Eye (tissue), 1 donor: ENCODE measurements around the gene CGAS.
"Not testable (repeated sequence)": the region's sequence is repeated elsewhere in the genome, so short reads cannot be mapped to it uniquely, and the experiment has no call there.

Experiments used
- DNase-seq: peaks from one replicate; pipeline ENCODE4 v3.0.0-alpha.2; 2015

CGAS gene

DNA sequence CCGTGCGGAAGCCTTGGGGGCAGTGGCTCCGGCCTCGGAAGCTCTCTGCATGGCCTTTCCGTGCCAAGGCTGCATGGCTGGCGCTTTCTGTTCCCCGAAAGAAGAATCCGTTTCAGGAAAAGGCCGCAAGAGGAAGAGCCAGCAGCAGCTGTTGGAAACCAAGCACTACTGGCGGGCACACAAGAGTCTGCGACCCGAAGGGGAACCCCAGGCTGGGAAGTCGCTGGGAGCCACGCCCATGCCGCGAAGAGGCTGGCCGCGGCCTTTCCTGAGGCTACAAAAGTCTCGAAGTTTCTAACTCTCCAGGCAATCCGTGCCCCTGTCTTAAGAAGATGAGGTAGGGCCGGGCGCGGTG is at the start of gene CGAS:
TSS of gene CGAS (minus strand) at position 191 of the 355 bp plus-strand sequence. CDS start at position 75, 116 bp downstream.
- no peak for DNase-seq

DNA sequence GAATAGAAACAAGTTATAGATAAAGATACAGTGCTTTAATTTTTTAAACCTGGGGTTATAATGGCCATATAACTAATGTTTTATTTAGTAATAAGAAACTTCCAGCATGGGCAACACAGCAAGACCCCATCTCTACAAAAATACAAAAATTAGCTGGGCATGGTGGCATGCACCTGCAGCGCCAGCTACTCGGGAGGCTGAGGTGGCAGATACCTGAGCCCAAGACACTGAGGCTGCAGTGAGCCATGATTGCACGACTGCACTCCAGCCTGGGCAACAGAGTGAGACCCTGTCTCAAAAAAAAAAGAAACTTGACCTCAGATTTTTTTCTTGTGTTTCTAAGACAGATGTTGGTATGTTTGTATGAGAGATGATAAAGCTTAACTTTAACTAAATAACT is 45.8 kb upstream of the CGAS start:
- no peak for DNase-seq

DNA sequence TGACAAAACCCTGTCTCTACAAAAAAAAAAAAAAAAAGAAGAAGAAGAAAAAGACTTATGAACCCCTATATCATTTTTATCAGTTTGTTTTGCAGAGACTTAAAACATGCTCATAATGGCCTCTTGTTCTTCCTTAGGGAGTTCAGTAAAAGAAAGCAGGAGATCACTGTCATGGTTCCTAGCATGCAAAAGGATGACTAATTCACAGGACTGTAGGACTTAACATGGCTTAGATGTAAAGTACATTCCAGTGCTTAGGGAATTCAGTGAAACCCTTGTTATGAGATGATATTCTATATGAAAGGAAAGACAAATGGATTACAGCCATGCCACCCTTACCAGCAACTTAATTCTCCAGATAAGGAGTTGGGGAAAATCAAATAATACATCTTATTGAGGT is 39.3 kb upstream of the CGAS start:
- no peak for DNase-seq

DNA sequence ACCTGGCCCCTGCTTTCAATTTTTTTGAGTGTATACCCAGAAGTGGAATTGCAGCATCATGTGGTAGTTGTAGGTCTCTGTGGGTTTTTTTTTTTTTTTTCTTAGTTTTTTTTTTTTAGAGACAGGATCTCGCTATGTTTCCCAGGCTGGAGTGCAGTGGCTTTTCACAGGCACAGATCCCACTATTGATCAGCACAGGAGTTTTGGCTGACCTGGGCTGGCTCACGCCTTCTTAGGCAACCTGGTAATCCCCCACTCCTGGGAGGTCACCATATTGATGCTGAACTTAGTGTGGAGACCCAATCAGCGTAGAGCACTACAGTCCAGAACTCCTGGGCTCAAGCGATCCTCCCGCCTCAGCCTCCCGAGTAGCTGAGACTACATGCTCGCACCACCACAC is 35.4 kb upstream of the CGAS start:
- no peak for DNase-seq

DNA sequence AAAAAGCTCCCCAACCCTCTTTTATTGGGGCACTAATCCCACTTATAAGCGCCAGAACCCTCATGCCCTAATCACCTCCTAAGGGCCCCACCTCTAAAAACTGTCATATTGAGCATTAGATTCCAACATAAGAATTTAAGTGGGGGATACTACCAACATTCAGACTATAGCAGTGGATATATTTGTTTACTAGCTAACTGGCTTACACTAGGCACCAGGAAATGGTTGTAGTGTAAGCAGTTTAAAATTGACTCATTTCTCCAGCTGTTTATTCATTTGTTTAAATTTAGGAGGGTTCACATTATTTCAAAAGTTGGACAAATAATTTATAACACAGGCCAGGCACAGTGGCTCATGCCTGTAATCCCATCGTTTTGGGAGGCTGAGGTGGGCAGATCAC is 32.3 kb upstream of the CGAS start:
- no peak for DNase-seq

DNA sequence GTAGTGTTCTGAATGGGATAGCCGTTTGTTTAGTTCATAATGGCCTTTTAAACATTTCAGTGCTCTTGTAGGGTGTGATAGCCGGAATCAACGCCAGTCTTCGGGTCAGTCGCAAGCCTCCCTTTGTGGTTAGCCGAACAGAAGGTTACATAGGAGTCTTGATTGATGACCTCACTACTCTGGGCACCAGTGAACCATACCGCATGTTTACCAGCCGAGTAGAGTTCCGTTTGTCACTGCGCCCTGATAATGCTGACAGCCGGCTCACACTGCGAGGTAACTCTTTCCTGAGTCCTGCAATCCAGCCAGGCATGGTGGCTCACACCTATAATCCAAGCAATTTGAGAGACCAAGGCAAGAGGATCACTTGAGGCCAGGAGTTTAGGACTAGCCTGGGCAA is 29.9 kb upstream of the CGAS start:
- DNase-seq: no peak

DNA sequence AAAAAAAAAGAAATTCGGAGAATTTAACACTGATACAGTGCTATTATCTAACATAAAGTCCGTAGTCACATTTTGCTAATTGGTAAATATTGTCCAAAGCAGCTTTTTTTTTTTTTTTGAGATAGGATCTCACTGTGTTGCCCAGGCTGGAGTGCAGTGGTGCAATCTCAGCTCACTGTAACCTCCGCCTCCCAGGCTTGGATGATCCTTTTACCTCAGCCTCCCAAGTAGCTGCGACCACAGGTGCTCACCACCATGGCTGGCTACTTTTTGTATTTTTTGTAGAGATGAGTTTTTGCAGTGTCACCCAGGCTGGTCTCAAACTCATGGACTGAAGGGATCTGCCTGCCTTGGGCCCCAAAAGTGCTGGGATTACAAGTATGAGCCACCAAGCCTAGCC is 25.3 kb upstream of the CGAS start:
- DNase-seq: no peak

DNA sequence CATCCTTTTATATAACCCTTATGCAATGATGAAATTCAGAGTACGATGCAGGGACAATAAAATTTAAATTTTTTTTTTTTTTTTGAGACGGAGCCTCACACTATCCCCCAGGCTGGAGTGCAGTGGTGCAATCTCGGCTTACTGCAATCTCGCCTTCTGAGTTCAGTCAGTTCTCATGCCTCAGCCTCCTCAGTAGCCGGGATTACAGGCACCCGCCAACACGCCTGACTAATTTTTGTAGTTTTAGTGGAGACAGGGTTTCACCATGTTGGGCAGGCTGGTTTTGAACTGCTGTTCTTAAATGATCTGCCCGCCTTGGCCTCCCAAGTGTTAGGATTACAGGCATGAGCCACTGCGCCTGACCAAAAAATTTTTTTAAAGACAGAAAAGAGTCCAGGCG is 24.6 kb upstream of the CGAS start:
- no peak for DNase-seq

DNA sequence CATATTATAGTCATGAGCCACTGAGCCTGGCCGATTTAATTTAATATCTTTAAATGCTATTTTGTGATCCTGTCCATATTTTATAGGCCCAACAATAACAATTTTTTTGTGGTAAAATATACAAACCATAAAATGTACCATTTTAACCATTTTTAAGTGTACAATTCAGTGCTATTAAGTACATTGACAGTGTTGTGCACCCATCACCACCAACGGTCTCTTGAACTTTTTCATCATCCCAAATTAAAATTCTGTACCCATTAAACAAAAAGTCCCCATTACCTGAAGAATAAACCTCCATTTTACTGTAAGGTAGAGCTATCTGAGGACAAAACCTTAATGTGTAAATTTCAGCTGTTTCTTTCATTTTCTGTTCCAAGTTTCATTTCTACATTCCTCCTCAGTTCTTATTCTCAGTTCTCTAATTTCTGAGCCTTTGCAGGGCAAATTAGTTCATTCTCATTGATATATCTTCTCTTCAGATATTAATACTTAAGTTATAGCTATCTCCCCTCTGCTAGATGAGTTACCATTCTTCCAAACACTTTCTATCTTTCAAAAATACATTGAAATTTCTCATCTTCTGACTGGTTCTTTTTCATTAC is 19.7 kb upstream of the CGAS start:
- no peak for DNase-seq

DNA sequence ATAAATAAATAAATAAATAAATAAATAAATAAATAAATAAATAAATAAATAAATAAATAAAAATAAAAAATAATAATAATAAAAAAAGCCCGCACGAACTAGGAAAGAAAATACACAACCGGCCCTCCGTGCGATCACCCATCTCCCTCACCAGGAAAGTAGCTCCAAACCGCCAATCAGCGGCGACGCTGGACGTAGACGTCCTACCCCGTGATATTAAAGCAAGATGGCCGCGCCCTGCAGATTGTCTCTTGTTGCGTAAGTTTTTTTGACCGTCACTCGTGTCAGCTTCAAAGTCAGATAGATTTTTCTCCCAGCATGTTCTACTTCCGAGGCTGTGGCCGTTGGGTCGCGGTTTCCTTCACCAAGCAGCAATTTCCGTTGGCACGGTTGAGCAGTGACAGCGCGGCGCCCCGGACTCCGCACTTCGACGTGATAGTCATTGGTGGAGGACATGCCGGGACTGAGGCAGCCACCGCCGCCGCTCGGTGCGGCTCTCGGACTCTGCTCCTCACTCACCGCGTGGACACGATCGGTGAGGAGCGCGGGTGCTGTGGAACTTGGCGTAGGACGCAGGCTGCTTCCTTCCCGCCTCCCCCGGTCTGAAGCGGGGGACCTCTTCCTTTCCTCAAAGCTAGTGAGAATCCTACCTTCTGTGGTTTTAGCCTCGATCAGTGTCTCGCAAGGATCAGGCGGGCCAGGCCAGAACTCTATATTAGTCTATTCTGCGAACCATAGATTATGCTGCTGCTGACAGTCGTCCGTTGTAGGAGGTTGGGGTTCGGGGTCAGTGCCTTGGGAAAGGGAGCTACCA is 9.6 kb upstream of the CGAS start, which contains the start of gene MTO1:
TSS of gene MTO1 (plus strand) at position 201 of the 814 bp plus-strand sequence. CDS start at position 319, 118 bp downstream.
- peak; percentile 95 for DNase-seq

DNA sequence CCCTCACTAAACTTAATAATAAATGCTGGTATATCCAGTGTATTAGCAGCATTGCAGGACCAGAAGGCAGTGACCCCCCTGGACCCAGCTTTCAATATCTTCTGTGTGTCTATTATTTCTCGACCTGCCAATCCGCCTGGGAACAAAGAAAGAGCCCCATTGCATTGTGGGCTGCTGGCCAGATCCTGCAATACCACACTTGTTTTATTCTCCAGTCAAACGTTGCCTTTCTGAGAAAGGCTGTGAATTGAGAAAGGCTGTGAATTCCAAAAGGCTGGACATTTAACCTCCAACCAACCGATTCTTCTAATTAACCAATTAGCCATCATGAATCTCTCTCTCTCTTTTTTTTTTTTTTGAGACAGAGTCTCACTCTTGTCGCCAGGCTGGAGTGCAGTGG is 8.0 kb upstream of the CGAS start:
- peak; percentile 69 for DNase-seq

DNA sequence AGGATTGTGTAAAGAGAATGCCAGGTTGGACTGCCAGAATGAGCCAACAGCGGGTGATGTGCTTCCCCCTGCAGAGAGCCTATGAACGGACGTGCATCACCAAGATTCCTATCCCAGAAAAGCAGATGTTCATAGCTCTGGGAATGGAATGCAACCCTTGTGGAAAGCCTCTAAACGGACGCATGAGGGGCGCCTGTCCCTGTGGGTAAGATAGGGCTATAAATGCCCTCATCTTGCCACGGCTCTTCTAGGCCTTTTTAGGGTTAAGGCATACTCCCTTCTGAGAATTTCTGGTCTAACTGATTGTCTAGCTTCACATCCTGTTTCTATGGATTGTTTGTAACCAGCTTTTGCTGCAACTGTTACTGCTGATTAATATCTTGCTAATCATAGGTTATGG is 7.4 kb upstream of the CGAS start:
- not testable (repeated sequence) for DNase-seq

DNA sequence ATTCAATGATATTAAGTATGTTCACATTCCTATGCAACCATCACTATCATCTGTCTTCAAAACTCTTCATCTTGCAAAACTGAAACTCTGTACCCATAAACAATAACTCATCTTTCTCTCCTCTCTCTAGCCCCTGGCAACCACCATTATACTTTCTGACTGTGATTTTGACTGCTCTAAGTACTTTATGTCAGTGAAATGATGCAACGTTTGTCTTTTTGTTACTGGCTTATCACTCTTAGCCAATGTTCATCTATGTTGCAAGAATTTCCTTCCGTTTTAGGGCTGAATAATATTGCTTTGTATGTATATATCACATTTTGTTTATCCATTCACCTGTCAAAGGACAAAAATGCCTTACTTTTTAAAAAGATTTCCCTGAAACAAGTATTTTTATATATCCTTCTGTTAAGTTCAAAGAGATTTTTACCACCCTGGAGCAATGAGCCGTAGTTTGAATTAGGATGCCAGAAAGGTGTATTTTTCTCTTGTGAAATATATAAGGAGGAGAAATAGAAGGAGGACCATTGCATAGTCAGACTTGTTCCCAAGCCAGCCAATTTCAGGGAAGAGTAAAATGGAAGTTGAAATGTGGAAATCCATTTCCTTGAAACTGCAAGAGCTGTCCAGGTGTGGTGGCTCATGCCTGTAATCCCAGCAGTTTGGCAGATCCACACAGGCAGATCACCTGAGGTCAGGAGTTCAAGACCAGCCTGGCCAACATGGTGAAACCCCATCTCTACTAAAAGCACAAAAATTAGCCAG is 4.0 kb upstream of the CGAS start:
- no peak for DNase-seq

DNA sequence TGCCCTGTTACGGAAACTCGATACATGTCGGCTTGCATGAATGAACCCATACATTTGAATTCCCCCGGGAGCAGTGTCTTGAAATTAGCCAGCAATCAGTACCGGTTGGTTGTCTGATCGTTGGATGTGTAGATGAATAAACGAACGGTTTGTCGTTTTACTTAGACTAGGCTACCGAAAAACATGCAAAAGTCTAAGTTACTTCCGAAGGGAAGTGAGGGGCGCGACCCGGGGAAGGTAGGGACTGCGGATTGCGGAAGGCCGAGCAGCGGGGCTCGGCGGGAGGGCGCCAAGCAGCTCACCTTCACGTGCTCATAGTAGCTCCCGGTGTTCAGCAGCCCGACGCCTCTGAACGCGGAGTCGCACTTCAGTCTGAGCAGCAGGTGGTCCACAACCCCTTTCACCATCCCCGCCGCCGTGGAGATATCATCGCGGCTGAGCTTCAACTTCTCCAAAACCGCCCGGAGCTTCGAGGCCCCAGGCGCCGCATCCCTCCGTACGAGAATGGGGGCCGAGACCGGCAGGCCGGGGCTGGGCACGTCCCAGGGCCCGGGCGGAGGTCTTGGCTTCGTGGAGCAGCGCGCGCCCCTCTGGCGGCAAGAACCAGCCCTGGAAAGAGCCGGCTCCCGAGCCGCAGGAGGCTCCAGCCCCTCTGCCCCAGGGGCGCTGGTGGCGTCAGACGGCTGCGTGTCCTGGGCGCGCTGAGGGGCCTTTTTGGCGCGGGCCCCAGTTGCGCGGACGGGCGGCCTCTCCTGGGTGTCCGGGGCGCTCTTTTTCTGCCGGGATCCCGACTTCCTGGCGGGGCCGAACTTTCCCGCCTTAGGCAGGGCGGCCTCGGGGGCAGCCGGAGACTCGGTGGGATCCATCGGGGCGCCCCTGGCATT is 632 bp downstream of the CGAS start:
- DNase-seq: peak; percentile 80

DNA sequence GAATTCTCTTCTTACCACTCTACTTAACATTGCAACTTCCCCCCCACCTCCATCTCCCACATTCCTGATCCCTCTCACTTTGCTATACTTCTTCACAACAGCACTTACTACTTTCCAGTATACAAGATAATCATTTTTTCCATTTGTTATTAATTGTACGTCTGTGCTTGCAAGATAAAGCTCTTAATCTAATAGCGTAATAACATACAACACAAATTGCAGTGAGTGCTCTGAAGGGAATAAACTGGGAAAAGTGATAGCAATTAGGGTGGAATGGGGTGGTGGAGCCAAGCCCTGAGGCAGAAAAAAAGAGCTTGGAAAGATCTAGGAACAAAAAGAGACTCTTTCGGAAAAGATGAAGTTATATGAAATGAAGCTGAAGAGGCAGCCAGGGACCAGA is 8.5 kb downstream of the CGAS start:
- DNase-seq: no peak

DNA sequence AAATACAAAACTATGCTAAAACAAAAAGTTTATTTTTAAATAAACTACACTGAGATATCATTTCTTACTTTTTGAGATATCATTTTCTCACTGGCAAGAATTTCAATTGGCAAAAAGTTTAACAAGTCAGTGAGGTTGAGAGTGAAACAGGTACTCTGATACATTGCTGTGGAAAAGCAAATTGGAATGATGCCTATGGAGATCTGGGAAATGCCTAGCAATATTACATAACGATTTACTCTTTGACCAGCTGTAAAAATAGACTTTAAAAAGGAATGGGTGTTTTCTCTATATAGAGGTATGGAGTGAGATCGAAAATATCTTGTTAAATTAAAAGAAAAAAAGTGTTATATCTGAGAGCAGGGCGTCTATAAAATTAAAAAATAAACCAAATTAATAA is 16.9 kb downstream of the CGAS start:
- no peak for DNase-seq

DNA sequence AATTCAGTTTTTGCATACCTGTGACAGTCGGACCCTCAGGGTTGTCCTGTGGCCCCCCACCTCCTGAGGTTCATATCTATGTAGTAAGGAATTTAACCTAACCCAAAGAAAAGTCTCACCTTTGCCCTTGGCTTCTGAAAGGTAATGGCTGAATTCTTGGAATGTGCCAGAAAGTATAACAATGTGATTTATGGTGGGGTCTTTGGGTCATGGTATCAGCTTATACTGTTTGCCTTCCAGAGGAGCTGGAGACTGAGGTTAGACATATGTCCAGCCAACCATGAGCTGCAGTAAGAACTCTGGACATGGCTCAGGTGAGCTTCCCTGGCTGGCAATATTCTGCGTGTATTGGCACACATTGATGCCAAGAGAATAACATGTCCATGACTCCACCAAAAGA is 30.6 kb downstream of the CGAS start:
- no peak for DNase-seq

DNA sequence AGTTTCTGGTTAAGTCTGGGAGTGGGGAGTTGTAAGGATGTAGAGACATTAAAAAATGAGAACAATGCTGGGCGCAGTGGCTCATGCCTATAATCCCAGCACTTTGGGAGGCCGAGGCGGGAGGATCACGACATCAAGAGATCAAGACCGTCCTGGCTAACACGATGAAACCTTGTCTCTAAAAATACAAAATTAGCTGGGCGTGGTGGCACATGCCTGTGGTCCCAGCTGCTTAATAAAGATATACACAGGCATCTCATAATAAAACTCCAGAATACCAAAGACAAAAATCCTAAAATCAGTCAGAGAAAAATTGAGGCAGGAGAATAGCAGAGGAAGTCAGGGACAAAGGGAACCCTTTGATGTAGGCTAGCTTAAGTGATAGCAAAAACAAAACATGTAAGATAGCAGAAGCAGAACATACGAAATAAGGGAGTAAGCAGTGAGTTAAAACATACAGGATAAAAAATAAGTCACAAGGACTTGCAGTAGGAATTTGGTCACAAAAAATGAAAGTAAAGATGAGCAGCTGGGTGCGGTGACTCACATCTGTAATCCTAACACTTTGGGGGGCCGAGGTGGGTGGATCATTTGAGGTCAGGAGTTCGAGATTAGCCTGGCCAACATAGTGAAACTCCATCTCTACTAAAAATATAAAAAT is 33.9 kb downstream of the CGAS start:
- no peak for DNase-seq

DNA sequence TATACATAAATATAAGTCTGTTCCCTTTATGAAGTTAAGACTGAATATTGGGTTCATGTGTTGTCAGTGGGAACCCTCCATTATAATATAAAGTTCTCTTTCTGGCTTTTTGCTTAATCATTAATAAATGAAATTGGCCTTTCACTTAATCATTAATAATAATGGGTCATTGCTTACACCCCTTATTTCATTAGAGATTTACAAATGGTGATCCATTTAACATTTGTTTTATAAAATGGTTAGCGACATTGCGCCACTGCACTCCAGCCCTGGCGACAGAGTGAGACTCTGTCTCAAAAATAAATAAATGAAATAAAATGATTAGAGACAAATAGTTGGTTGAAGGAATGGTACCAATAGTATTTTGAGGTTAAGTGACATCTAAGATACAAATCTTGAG is 39.0 kb downstream of the CGAS start:
- DNase-seq: no peak

DNA sequence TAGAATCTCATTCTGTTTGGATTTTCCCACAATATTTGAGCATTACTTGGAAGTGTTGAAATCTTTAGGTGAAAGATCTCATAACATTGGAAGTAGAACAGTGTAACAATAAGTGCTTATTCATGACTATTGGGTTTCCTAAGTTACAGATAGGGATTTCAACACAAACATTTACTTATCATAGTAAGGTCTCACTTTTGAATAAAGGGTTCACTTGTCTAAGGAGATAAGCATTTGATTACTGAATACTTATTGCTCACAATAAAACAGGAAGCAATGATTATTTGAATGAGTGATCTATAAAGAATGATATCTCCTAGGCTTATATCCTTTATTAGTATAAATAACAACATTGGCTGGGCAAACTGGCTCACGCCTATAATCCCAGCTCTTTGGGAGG is 42.7 kb downstream of the CGAS start:
- DNase-seq: no peak

DNA sequence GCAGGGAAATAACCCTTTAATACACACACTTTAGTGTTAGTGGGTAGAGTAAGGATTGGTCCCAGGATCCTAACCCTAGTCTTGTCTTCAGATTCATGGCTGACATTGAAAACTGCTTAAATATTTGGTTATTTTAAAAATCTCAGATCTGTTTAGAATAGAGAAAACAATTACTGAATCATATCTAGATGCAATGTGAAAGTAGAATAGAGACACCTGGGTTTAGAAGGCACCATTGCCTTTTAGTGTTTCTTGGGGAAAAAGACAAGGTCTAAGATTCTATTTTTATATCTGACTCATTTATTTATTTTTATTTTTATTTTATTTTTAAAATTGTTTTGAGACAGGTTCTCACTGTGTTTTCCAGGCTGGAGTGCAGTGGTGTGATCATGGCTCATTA is 51.4 kb downstream of the CGAS start:
- no peak for DNase-seq

DNA sequence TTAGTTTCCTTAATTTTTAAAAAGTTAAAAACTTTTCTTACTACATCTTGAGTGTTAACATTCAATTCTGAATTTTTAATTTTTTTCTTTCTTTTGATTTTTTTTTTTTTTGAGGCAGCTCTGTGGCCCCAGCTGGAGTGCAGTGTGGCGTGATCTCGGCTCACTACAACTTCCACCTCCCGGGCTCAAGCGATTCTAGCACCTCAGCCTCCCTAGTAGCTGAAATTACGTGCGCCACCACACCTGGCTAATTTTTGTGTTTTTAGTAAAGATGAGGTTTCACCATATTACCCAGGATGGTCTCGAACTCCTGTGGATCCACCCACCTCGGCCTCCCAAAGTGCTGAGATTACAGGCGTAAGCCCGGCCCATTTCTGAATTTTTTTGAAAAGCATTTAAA is 56.2 kb downstream of the CGAS start:
- no peak for DNase-seq
